HUES64 (cell line): ENCODE results near the gene MLLT10.
A peak's percentile ranks its signal among the peaks of the same experiment; 100 is the strongest.

Experiments
- H3K27ac ChIP-seq: 2 replicates; pipeline ENCODE4 v1.7.0; 2013; ENCODE audit warnings: low read depth, low read length, inconsistent platforms
- H3K27me3 ChIP-seq: 2 replicates; pipeline ENCODE4 v1.6.1; 2013; ENCODE audit warnings: mild to moderate bottlenecking, low read length; ENCODE audit not compliant: insufficient read depth
- H3K36me3 ChIP-seq: 2 replicates; pipeline ENCODE4 v1.6.1; 2013; ENCODE audit warnings: mild to moderate bottlenecking, low read length; ENCODE audit not compliant: insufficient read depth
- H3K4me1 ChIP-seq: 2 replicates; pipeline ENCODE4 v1.6.1; 2013; ENCODE audit warnings: mild to moderate bottlenecking, low read length, moderate library complexity; ENCODE audit not compliant: insufficient read depth
- H3K4me3 ChIP-seq: 2 replicates; pipeline ENCODE4 v1.5.1; 2013; ENCODE audit warnings: mild to moderate bottlenecking, low read length, moderate library complexity
- H3K9ac ChIP-seq: 2 replicates; pipeline ENCODE4 v1.6.1; 2013; ENCODE audit warnings: mild to moderate bottlenecking, low read depth, low read length
- H3K9me3 ChIP-seq: 2 replicates; pipeline ENCODE4 v1.6.1; 2013; ENCODE audit warnings: low read depth, low read length; ENCODE audit not compliant: insufficient read depth
- WGBS: fragments of 150-250, 120-280 bp; methylation state at CpG from one replicate; pipeline ENCODE4 v1.1.7; 2013; ENCODE audit warnings: missing lambda C conversion rate; 5-methylcytosine and 5-hydroxymethylcytosine counted together

The MLLT10 gene

DNA sequence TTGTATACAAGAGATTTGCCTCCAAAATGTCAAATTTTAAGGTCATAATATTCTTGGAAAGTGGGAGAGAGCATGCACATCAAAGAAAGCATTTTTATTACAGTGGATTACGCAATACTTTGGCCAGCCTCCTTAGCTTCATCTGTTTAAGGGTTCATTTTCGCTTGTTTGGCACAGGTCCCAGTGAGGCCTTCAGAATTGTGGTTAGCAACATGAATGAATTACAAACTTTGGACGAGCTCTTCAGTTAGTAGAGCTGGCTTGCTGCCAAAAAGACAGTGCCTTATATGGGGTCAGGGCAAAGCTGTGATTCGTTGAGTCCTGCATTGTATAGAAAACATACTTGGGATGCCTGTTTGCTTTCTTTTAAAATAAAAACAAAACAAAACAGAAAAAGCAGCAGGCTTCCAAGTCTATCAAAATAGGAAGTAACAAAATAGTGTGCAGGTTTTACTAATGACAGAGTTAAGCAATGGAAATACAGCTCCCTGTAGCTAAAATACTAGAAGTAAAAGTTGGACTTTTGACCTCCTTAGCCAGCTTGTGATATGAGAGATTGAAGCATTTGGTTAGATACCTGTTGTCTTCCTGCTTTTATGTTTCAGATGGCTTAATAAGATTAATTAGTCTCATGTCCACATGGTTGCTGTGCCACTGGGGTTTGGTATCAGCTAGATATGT is 190.8 kb downstream of the MLLT10 start:
- peak overlapping the region; percentile 58; the same call in 1 of the 2 replicates for H3K27ac ChIP-seq
- WGBS, result 78% methylated on average over 4 of the region's 4 CpGs
- H3K4me3 ChIP-seq, result no peak overlapping the region

GRCh38 chr10:21726601-21727225 is 192.7 kb downstream of the MLLT10 start:
- H3K4me1 ChIP-seq, result peaks cover 44% of the 10 kb centered on the region
- no peak overlapping the region for H3K4me3 ChIP-seq
- H3K27ac ChIP-seq, result peak overlapping the region; percentile 1; the same call in 1 of the 2 replicates
- WGBS, result 77% methylated on average over 3 of the region's 3 CpGs
- no peaks in the 10 kb centered on the region for H3K9me3 ChIP-seq
- H3K27me3 ChIP-seq, result no peaks in the 10 kb centered on the region
- peaks cover 62% of the 10 kb centered on the region for H3K36me3 ChIP-seq
- no peak overlapping the region for H3K9ac ChIP-seq

More for the DNA sequence above, 190.8 kb downstream of the MLLT10 start:
- Histone ChIP-seq H3K4me1 (peaks cover 46% of the 10 kb centered on the region), H3K9ac (no peak overlapping the region), H3K36me3 (peaks cover 59% of the 10 kb centered on the region), H3K27me3 (no peaks in the 10 kb centered on the region), H3K9me3 (no peaks in the 10 kb centered on the region)

GRCh38 chr10:21727452-21728168 is 193.6 kb downstream of the MLLT10 start:
- H3K4me3 ChIP-seq, result no peak overlapping the region
- no peaks in the 10 kb centered on the region for H3K27me3 ChIP-seq
- H3K27ac ChIP-seq, result peak overlapping the region; percentile 47
- H3K9ac ChIP-seq, result 0 out of 2 replicates have a peak overlapping the region, but pooled peaks have one; percentile 34
- 79% methylated on average over 11 of the region's 13 CpGs for WGBS
- no peaks in the 10 kb centered on the region for H3K9me3 ChIP-seq
- H3K36me3 ChIP-seq, result peaks cover 57% of the 10 kb centered on the region
- peaks cover 52% of the 10 kb centered on the region for H3K4me1 ChIP-seq

DNA sequence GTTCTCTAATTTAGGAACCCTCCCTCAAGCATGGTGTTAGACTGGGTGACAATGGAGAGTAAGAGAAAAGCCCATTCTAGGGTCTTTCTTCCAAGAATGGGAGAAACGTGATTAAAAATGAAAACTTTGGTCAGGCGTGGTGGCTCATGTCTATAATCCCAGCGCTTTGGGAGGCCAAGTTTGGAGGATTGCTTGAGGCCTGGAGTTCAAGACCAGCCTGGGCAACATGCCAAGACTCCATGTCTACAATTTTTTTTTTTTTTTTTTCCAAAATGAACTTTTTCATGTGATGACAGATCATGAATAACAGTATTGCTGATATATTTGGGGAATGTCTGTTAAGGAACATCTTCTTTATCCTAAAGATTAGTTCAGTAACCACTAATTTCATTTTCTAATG is 194.6 kb downstream of the MLLT10 start:
- no peaks in the 10 kb centered on the region for H3K9me3 ChIP-seq
- H3K4me1 ChIP-seq, result peaks cover 62% of the 10 kb centered on the region
- no peaks in the 10 kb centered on the region for H3K27me3 ChIP-seq
- H3K27ac ChIP-seq, result no peak overlapping the region
- no peak overlapping the region for H3K4me3 ChIP-seq
- no peak overlapping the region for H3K9ac ChIP-seq
- WGBS, result 95% methylated on average over 3 of the region's 3 CpGs
- H3K36me3 ChIP-seq, result peaks cover 62% of the 10 kb centered on the region

DNA sequence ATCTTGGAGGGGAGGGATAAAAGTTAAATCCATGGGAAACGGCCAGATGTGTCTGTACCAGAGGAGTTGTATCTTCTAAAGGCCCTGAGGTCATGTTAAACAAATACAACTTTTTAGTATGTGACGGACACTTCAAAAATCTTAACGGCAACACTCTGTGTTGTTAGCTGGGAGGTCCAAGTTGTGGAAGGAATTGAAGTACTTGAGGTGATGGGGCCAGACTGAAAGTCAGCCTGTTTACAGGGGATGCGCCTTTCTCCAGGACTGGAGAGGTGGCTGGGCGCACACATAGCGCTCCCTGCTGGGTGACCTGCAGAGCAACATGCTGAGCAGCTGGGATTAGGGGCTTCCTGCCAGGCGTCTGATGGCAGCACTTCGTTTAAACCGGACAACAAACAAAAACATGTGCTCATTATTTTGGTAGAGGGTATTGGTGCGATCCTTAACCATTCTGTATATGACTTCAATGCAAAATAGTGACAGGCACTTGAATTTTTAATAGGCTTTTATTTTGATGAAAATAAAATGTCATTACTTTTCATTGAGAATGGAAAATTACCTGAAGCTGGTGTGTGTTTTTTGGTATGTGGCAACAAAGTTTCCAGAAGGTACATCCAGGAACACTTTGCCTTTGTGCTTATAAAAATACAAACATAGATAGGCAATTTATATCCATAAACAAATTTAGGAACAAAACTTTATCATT is 198.2 kb downstream of the MLLT10 start:
- Histone ChIP-seq H3K4me3 (no peak overlapping the region), H3K27me3 (no peaks in the 10 kb centered on the region), H3K27ac (peak overlapping the region; percentile 4; the same call in 1 of the 2 replicates), H3K4me1 (peaks cover 38% of the 10 kb centered on the region), H3K9ac (no peak overlapping the region), H3K36me3 (peaks cover 78% of the 10 kb centered on the region), H3K9me3 (no peaks in the 10 kb centered on the region)
- 30% methylated on average over 10 of the region's 10 CpGs for WGBS

DNA sequence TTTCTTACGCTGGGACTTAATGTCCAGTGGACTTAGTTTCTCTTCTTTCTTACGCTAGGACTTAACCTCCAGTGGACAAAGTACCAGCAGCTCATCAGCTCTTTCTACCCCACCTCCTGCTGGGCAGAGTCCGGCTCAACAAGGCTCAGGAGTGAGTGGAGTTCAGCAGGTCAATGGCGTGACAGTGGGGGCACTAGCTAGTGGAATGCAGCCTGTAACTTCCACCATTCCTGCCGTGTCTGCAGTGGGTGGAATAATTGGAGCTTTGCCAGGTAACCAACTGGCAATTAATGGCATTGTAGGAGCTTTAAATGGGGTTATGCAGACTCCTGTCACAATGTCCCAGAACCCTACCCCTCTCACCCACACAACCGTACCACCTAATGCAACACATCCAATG is 199.7 kb downstream of the MLLT10 start:
- Histone ChIP-seq H3K4me1 (peaks cover 29% of the 10 kb centered on the region), H3K27ac (no peak overlapping the region), H3K27me3 (no peaks in the 10 kb centered on the region), H3K9me3 (no peaks in the 10 kb centered on the region), H3K36me3 (peaks cover 78% of the 10 kb centered on the region), H3K4me3 (no peak overlapping the region), H3K9ac (no peak overlapping the region)
- WGBS, result 80% methylated on average over 5 of the region's 6 CpGs

DNA sequence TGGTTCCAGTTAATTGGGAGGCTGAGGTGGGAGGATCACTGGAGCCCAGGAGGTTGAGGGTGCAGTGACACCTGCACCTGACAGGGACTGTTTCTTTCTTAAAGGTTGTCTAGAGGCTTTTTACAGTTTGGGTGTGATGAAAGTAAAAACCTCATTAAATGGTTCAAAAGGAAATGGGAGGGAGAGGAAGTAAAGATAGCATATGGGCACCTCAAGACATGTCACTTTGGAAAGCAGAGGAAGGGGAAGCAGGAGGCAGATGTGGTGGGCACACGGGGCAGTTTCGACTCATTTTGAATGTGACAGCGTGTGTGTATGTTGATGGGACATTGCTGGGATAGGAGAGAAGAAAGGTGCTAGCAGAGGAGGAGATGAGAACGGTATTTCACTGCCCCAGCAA is 203.1 kb downstream of the MLLT10 start:
- 91% methylated on average over 4 of the region's 4 CpGs for WGBS
- H3K4me1 ChIP-seq, result peaks cover 30% of the 10 kb centered on the region

DNA sequence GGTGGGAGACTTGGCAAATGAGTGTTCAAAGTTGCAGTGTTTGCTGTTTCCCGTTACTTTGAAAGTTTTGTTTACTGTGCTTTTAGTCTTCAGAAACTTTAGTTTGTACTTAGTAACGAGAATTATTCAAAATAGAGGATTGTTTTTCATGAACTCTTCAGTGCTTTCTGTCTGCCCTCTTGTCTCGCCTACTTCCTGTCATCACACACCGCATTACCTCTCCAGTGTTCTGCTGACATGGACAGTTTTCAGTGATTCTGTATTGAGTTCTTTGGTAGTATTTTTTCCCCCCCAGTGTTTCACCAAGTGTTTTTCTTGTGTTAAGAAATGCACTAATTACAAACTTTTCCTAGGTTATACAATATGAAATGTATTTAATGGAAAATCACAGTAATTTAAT is 207.0 kb downstream of the MLLT10 start:
- Histone ChIP-seq H3K9ac (no peak overlapping the region), H3K4me3 (no peak overlapping the region), H3K4me1 (peaks cover 11% of the 10 kb centered on the region; the same call in 1 of the 2 replicates), H3K9me3 (no peaks in the 10 kb centered on the region), H3K27me3 (no peaks in the 10 kb centered on the region), H3K27ac (no peak overlapping the region), H3K36me3 (peaks cover 91% of the 10 kb centered on the region)
- 88% methylated on average over 4 of the region's 4 CpGs for WGBS

More for the DNA sequence above, 203.1 kb downstream of the MLLT10 start:
- no peak overlapping the region for H3K4me3 ChIP-seq
- H3K9me3 ChIP-seq, result no peaks in the 10 kb centered on the region
- H3K36me3 ChIP-seq, result peaks cover 95% of the 10 kb centered on the region
- no peak overlapping the region for H3K27ac ChIP-seq
- no peaks in the 10 kb centered on the region for H3K27me3 ChIP-seq
- no peak overlapping the region for H3K9ac ChIP-seq

DNA sequence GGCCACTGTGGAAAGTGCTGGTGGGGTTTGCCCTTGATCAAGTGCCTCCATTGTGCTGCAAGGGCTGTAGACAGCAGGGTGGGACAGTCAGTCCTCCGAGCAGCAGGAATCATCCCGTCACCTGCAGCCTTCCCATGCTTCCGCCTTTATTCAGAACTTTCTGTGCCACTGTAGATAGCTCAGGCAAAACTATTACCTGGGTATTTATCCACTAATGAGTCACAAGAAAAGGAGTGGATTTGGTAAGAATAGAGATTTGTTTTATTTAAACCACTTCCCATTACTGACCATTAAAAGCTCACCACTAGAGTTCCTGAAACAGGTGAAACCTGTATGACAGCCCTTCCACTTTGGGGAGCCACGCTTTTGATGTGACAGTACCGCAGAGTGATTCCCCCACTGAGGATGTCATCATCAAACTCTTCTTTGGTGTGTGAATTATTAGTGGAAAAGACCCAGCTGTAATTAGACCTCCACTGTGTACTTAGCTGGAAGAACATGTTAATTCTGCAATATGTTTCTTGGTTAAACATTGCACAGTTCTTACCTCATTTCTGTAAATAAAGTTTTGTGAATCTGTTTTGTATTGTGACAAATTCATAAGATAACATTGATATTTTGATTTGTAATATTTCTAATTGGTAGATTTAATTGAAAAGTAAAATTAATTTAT is 208.8 kb downstream of the MLLT10 start:
- no peak overlapping the region for H3K4me3 ChIP-seq
- WGBS, result 91% methylated on average over 5 of the region's 5 CpGs
- no peaks in the 10 kb centered on the region for H3K27me3 ChIP-seq
- H3K9me3 ChIP-seq, result no peaks in the 10 kb centered on the region
- no peak overlapping the region for H3K9ac ChIP-seq
- H3K4me1 ChIP-seq, result peaks cover 11% of the 10 kb centered on the region; the same call in 1 of the 2 replicates
- no peak overlapping the region for H3K27ac ChIP-seq
- H3K36me3 ChIP-seq, result peaks cover 74% of the 10 kb centered on the region

GRCh38 chr10:21744223-21744622 is 210.2 kb downstream of the MLLT10 start:
- 94% methylated on average over 11 of the region's 11 CpGs for WGBS
- H3K27me3 ChIP-seq, result no peaks in the 10 kb centered on the region

More at GRCh38 chr10:21744223-21744622, 210.2 kb downstream of the MLLT10 start:
- Histone ChIP-seq H3K4me3 (no peak overlapping the region), H3K27ac (no peak overlapping the region), H3K9ac (no peak overlapping the region), H3K4me1 (peaks cover 14% of the 10 kb centered on the region; the same call in 1 of the 2 replicates), H3K9me3 (no peaks in the 10 kb centered on the region), H3K36me3 (peaks cover 61% of the 10 kb centered on the region)
